ENCODE measurements around the gene GLCCI1.

DNA sequence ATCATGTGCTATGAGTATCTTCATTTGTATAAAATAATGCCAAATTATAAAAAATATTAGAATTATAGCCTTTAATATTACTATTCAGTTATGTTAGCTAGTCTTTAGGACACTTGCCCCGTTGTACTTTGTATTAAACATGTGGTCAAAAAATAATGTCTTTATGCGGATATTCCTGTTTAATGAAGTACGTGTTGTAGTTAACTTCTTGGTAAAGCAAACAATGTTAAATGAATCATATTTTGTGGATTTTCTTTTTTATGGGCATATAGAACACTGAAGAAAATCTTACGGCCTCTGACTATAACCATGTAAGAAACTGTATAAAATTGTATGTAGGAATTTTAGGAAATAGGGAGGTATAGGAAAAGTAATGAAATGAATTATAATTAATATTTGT, 14.3 kb downstream of the GLCCI1 start:
- TF ChIP-seq, protein P1, sequence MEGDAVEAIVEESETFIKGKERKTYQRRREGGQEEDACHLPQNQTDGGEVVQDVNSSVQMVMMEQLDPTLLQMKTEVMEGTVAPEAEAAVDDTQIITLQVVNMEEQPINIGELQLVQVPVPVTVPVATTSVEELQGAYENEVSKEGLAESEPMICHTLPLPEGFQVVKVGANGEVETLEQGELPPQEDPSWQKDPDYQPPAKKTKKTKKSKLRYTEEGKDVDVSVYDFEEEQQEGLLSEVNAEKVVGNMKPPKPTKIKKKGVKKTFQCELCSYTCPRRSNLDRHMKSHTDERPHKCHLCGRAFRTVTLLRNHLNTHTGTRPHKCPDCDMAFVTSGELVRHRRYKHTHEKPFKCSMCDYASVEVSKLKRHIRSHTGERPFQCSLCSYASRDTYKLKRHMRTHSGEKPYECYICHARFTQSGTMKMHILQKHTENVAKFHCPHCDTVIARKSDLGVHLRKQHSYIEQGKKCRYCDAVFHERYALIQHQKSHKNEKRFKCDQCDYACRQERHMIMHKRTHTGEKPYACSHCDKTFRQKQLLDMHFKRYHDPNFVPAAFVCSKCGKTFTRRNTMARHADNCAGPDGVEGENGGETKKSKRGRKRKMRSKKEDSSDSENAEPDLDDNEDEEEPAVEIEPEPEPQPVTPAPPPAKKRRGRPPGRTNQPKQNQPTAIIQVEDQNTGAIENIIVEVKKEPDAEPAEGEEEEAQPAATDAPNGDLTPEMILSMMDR (conservative IDR thresholded peaks at IDR 0.05; ENCODE audit: low read length), result no peak
- TF ChIP-seq EZH2phosphoT487 (IDR thresholded peaks at IDR 0.05; ENCODE audit: borderline replicate concordance), result no peak
